Measurements from ENCODE around the gene RRAS2. TPM values are rescaled to one million over a fixed set of nuclear protein-coding genes. Genes with fewer than 3 reads are reported as not detected.
"Not testable (repeated sequence)": the region's sequence is repeated elsewhere in the genome, so short reads cannot be mapped to it uniquely, and the experiment has no call there.

RRAS2 gene
- total RNA-seq (10 to 100 TPM; 17.9 to 30.2 (median 18.5) TPM), total RNA-seq (9.1 to 65.2 (median 19.2) reads per million in 29 experiments)
- 22.3 TPM for total RNA-seq (2013)

GRCh38 chr11:14358729-14359439 is at the start of gene RRAS2:
RRAS2 (minus strand) TSS chr11:14359183; CDS start chr11:14358870, 313 bp downstream.
- H3K4me3 ChIP-seq (ENCODE audit: control insufficient read depth in 1 of 2, extremely low read depth in 1 of 2, low read length in 1 of 2) = peak within 1 kb of the TSS; percentile 72 to 95
- whole genome bisulfite sequencing (ENCODE audit: insufficient coverage) = under 1% methylated on average over 61 of the region's 78 CpGs
- H3K4me1 Mint-ChIP-seq = peaks cover 31 to 44% (median 37%) of the 10 kb centered on the region in 3 donors
- ATAC-seq (replicated peaks in 1 of 4) (peak; percentile 93 to 97 (median 94)), DNase-seq (peak; percentile 46 to 88 (median 75))
- H3K36me3 ChIP-seq (ENCODE audit: control insufficient read depth in 2 of 2, extremely low read depth in 1 of 2, insufficient read depth in 1 of 2, low read length in 1 of 2) = no peaks in the 10 kb centered on the region
- no peaks in the 10 kb centered on the region for H3K27me3 Mint-ChIP-seq
- peaks cover 7 to 18% of the 10 kb centered on the region in 2 experiments for H3K4me1 ChIP-seq (ENCODE audit: control insufficient read depth in 1 of 2, extremely low read depth in 1 of 2, insufficient read depth in 2 of 2, low read length in 2 of 2)
- peak within 1 kb of the TSS; percentile 87 to 96 (median 88) for H3K4me3 Mint-ChIP-seq
- H3K27me3 ChIP-seq (replicated peaks in 1 of 2; ENCODE audit: control insufficient read depth in 2 of 2, extremely low read depth in 1 of 2, insufficient read depth in 2 of 2, low read length in 1 of 2) = peaks cover 0 to 2% of the 10 kb centered on the region in 2 experiments
- CTCF ChIA-PET = interaction anchor here in 1 of 2 donors (0.6 kb wide), 1 partner anchor 98 kb away, joined by 8 read pairs; no protein-coding TSS in a partner anchor
- peak within 1 kb of the TSS; percentile 70 to 74 for H3K27ac Mint-ChIP-seq
- H3K9me3 ChIP-seq = no peaks in the 10 kb centered on the region
- peaks cover 5% of the 10 kb centered on the region for H3K36me3 Mint-ChIP-seq
- peak within 1 kb of the TSS; percentile 23 for H3K27ac ChIP-seq (ENCODE audit: low read length)
- POLR2A ChIA-PET = no interaction called here
- H3K9me3 Mint-ChIP-seq = no peaks in the 10 kb centered on the region

DNA sequence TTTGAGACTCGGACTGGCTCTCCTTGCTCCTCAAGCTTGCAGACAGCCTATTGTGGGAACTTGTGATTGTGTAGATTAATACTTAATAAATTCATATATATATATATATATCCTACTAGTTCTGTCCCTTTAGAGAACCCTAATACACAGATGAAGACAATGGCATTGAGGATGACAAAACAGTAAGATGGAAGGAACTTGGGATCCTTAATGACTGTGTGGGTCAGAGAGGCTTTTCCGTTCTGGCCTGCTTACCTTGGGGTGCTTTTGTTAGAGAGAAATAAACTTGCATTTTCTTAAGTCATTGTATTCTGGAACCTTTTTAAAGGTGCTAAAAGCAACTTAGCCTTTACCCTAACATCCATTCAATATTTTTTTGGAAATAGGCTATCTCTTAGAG is 49.6 kb upstream of the RRAS2 start:
- Histone ChIP-seq H3K9me3 (no peaks in the 10 kb centered on the region), H3K36me3 (ENCODE audit: control insufficient read depth in 2 of 2, extremely low read depth in 1 of 2, insufficient read depth in 1 of 2, low read length in 1 of 2) (no peaks in the 10 kb centered on the region), H3K27me3 (replicated peaks in 1 of 2; ENCODE audit: control insufficient read depth in 2 of 2, extremely low read depth in 1 of 2, insufficient read depth in 2 of 2, low read length in 1 of 2) (no peaks in the 10 kb centered on the region), H3K4me3 (ENCODE audit: control insufficient read depth in 1 of 2, extremely low read depth in 1 of 2, low read length in 1 of 2) (no peak overlapping the region), H3K27ac (ENCODE audit: low read length) (no peak overlapping the region), H3K4me1 (ENCODE audit: control insufficient read depth in 1 of 2, extremely low read depth in 1 of 2, insufficient read depth in 2 of 2, low read length in 2 of 2) (peaks cover 2 to 6% of the 10 kb centered on the region in 2 experiments)
- POLR2A ChIA-PET = no interaction called here
- peaks cover 2 to 30% (median 11%) of the 10 kb centered on the region in 3 donors for H3K4me1 Mint-ChIP-seq
- H3K27ac Mint-ChIP-seq = no peak overlapping the region
- no peak for ATAC-seq (replicated peaks in 1 of 4)
- no peaks in the 10 kb centered on the region for H3K9me3 Mint-ChIP-seq
- H3K36me3 Mint-ChIP-seq = no peaks in the 10 kb centered on the region
- H3K27me3 Mint-ChIP-seq = no peaks in the 10 kb centered on the region
- WGBS (ENCODE audit: insufficient coverage) = no CpG with 5 or more reads among the region's 2 CpGs
- no peak for DNase-seq
- CTCF ChIA-PET = interaction anchor here in 1 of 2 donors (0.8 kb wide), 1 partner anchor 42 kb away, joined by 5 read pairs; no protein-coding TSS in a partner anchor
- H3K4me3 Mint-ChIP-seq = no peak overlapping the region

DNA sequence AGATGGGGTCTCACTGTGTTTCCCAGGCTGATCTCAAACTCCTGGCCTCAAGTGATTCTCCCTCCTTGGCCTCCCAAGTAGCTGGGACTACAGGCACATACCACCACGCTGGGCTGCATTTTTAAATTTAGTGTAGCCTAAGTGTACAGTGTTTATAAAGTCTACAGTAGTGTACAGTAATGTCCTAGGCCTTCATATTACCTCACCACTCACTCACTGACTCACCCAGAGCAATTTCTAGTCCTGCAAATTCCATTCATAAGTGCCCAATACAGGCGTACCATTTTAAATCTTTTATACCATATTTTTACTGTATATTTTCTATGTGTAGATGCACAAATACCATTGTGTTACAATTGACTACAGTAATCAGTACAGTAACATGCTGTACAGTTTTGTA is 47.1 kb upstream of the RRAS2 start:
- H3K9me3 ChIP-seq; H3K27me3 Mint-ChIP-seq; H3K27ac ChIP-seq (ENCODE audit: low read length); ATAC-seq (replicated peaks in 1 of 4); H3K27me3 ChIP-seq (replicated peaks in 1 of 2; ENCODE audit: control insufficient read depth in 2 of 2, extremely low read depth in 1 of 2, insufficient read depth in 2 of 2, low read length in 1 of 2); H3K4me3 ChIP-seq (ENCODE audit: control insufficient read depth in 1 of 2, extremely low read depth in 1 of 2, low read length in 1 of 2); H3K27ac Mint-ChIP-seq; H3K36me3 ChIP-seq (ENCODE audit: control insufficient read depth in 2 of 2, extremely low read depth in 1 of 2, insufficient read depth in 1 of 2, low read length in 1 of 2); H3K4me3 Mint-ChIP-seq; H3K4me1 ChIP-seq (ENCODE audit: control insufficient read depth in 1 of 2, extremely low read depth in 1 of 2, insufficient read depth in 2 of 2, low read length in 2 of 2); CTCF ChIA-PET; POLR2A ChIA-PET; H3K4me1 Mint-ChIP-seq; DNase-seq; H3K9me3 Mint-ChIP-seq; H3K36me3 Mint-ChIP-seq: not testable (repeated sequence)
- no CpG with 5 or more reads among the region's 2 CpGs for WGBS (ENCODE audit: insufficient coverage)

DNA sequence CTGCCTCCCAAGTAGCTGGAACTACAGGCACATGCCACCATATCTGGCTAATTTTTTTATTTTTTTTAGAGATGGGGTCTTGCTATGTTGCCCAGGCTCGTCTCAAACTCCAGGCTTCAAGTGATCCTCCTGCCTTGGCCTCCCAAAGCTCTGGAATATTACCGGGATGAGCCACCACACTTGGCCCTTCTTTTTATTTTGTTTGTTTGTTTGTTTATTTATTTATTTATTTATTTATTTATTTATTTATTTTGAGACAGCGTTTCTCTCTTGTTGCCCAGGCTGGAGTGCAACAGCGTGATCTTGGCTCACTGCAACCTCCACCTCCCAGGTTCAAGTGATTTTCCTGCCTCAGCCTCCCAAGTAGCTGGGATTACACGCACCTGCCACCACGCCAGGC is 44.5 kb upstream of the RRAS2 start:
- H3K4me1 Mint-ChIP-seq; H3K4me1 ChIP-seq (ENCODE audit: control insufficient read depth in 1 of 2, extremely low read depth in 1 of 2, insufficient read depth in 2 of 2, low read length in 2 of 2); H3K27me3 Mint-ChIP-seq; H3K27ac Mint-ChIP-seq; H3K36me3 Mint-ChIP-seq; H3K4me3 Mint-ChIP-seq; H3K27ac ChIP-seq (ENCODE audit: low read length); H3K9me3 Mint-ChIP-seq; H3K36me3 ChIP-seq (ENCODE audit: control insufficient read depth in 2 of 2, extremely low read depth in 1 of 2, insufficient read depth in 1 of 2, low read length in 1 of 2); H3K4me3 ChIP-seq (ENCODE audit: control insufficient read depth in 1 of 2, extremely low read depth in 1 of 2, low read length in 1 of 2); DNase-seq; H3K27me3 ChIP-seq (replicated peaks in 1 of 2; ENCODE audit: control insufficient read depth in 2 of 2, extremely low read depth in 1 of 2, insufficient read depth in 2 of 2, low read length in 1 of 2); H3K9me3 ChIP-seq; POLR2A ChIA-PET; ATAC-seq (replicated peaks in 1 of 4): not testable (repeated sequence)
- no CpG with 5 or more reads among the region's 6 CpGs for WGBS (ENCODE audit: insufficient coverage)
- CTCF ChIA-PET = interaction anchor here in 1 of 2 donors (0.6 kb wide), 1 partner anchor 22 kb away, joined by 3 read pairs; no protein-coding TSS in a partner anchor

GRCh38 chr11:14399087-14399486 is 40.1 kb upstream of the RRAS2 start:
- ChIA-PET POLR2A (no interaction called here), CTCF (no interaction called here)
- Histone ChIP-seq H3K36me3 (ENCODE audit: control insufficient read depth in 2 of 2, extremely low read depth in 1 of 2, insufficient read depth in 1 of 2, low read length in 1 of 2) (no peaks in the 10 kb centered on the region), H3K4me1 (ENCODE audit: control insufficient read depth in 1 of 2, extremely low read depth in 1 of 2, insufficient read depth in 2 of 2, low read length in 2 of 2) (peaks cover 0 to 3% of the 10 kb centered on the region in 2 experiments), H3K27me3 (replicated peaks in 1 of 2; ENCODE audit: control insufficient read depth in 2 of 2, extremely low read depth in 1 of 2, insufficient read depth in 2 of 2, low read length in 1 of 2) (no peaks in the 10 kb centered on the region), H3K27ac (ENCODE audit: low read length) (no peak overlapping the region), H3K9me3 (no peaks in the 10 kb centered on the region), H3K4me3 (ENCODE audit: control insufficient read depth in 1 of 2, extremely low read depth in 1 of 2, low read length in 1 of 2) (no peak overlapping the region)
- H3K4me3 Mint-ChIP-seq = no peak overlapping the region
- H3K27ac Mint-ChIP-seq = no peak overlapping the region
- ATAC-seq (replicated peaks in 1 of 4) (no peak), DNase-seq (no peak)
- no peaks in the 10 kb centered on the region for H3K27me3 Mint-ChIP-seq
- H3K4me1 Mint-ChIP-seq = peaks cover 0 to 1% (median under 1%) of the 10 kb centered on the region in 3 donors
- no CpG with 5 or more reads among the region's 1 CpG for WGBS (ENCODE audit: insufficient coverage)
- no peaks in the 10 kb centered on the region for H3K36me3 Mint-ChIP-seq
- no peaks in the 10 kb centered on the region for H3K9me3 Mint-ChIP-seq

DNA sequence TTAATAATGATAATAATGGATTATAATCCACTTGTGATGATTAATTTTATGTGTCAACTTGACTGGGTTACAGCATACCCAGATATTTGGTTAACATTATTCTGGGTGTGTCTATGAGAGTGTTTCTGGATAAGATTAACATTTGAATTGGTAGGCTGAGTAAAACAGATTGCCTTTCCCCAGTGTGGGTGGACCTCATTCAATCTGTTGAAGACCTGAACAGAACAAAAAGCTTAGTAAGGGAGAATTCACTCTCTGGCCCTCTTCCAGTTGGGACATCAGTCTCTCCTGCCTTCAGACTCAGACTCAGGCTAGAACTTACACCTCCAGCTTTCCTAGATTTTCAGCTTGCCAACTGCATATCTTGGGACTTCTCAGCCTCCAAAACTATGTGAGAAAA is 37.3 kb upstream of the RRAS2 start:
- H3K4me1 Mint-ChIP-seq = peaks cover 4 to 6% (median 5%) of the 10 kb centered on the region in 3 donors
- POLR2A ChIA-PET = no interaction called here
- Histone ChIP-seq H3K4me3 (ENCODE audit: control insufficient read depth in 1 of 2, extremely low read depth in 1 of 2, low read length in 1 of 2) (no peak overlapping the region), H3K27me3 (replicated peaks in 1 of 2; ENCODE audit: control insufficient read depth in 2 of 2, extremely low read depth in 1 of 2, insufficient read depth in 2 of 2, low read length in 1 of 2) (no peaks in the 10 kb centered on the region), H3K27ac (ENCODE audit: low read length) (no peak overlapping the region), H3K4me1 (ENCODE audit: control insufficient read depth in 1 of 2, extremely low read depth in 1 of 2, insufficient read depth in 2 of 2, low read length in 2 of 2) (peaks cover 0 to 11% of the 10 kb centered on the region in 2 experiments), H3K36me3 (ENCODE audit: control insufficient read depth in 2 of 2, extremely low read depth in 1 of 2, insufficient read depth in 1 of 2, low read length in 1 of 2) (no peaks in the 10 kb centered on the region), H3K9me3 (no peaks in the 10 kb centered on the region)
- H3K4me3 Mint-ChIP-seq = no peak overlapping the region
- DNase-seq (no peak), ATAC-seq (replicated peaks in 1 of 4) (no peak)
- CTCF ChIA-PET = no interaction called here
- H3K36me3 Mint-ChIP-seq = no peaks in the 10 kb centered on the region
- H3K27ac Mint-ChIP-seq = no peak overlapping the region
- H3K27me3 Mint-ChIP-seq = no peaks in the 10 kb centered on the region
- no peaks in the 10 kb centered on the region for H3K9me3 Mint-ChIP-seq

Data from T-cell (primary cell).